Muscle of back (tissue), 11 donors: ENCODE results near the gene CDC6. TPM values are rescaled to one million over a fixed set of nuclear protein-coding genes. Genes with fewer than 3 reads are reported as not detected.
A peak's percentile ranks its signal among the peaks of the same experiment; 100 is the strongest.

Experiments
- DNase-seq, 3 donors: peaks; one replicate each; pipeline versions ENCODE4 v3.0.0 to v3.0.0-alpha.2; 2013
- polyA plus RNA-seq, 10 donors: library from polyadenylated mRNA; unstranded; fragments of 120-200 nt; gene quantifications; one replicate each; pipeline ENCODE4 v1.2.1, GENCODE V29; 2013; ENCODE audit not compliant: insufficient read length in 10 of 10

The CDC6 gene
- polyA plus RNA-seq, 10 donors: 6.9 to 20.2 (median 11.1) TPM

- DNase-seq: peak in 1 of 3 donors; percentile 62
Observed at GRCh38 chr17:40350689-40351358, 63.1 kb downstream of the CDC6 start.

- DNase-seq: peak in 1 of 3 donors; percentile 59
Observed at GRCh38 chr17:40351359-40352236, 63.9 kb downstream of the CDC6 start.

DNA sequence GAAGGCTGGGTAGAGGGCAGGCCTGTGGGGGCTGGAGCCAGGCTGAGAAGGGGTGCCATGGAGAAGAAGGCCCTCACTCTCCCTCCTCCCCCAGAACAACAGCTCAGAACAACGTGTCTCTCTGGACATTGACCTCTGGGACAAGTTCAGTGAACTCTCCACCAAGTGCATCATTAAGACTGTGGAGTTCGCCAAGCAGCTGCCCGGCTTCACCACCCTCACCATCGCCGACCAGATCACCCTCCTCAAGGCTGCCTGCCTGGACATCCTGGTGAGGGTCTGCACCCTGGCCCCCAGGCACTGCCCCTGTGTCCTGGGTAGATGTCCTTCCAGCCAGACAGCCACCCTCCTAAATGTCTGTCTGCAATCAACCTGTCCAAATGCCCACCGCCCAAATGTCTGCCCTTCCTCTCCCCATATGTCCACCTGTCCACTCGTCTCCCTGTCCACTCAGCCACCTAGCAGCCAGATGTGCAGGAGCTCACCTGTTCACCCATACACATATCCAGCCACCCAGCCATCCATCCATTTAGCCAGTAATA lies 64.6 kb downstream of the CDC6 start:
- peak in 1 of 3 donors; percentile 16 for DNase-seq

- DNase-seq: peak in 1 of 3 donors; percentile 24
Observed at GRCh38 chr17:40352779-40353394, 65.2 kb downstream of the CDC6 start.

Other genes starting within 250 kb of the CDC6 start
- gene MED24, start 233.5 kb upstream of the CDC6 start, polyA plus RNA-seq: 10 to 100 TPM; 50.2 to 97.2 (median 66.1) TPM
- gene THRA, start 224.9 kb upstream of the CDC6 start, polyA plus RNA-seq: 10 to 100 TPM; 53.4 to 69.2 (median 63.8) TPM
- 1 to 10 TPM; 2.0 to 7.7 (median 4.6) TPM for gene NR1D1, start 187.3 kb upstream of the CDC6 start, polyA plus RNA-seq
- gene MSL1, start 165.9 kb upstream of the CDC6 start, polyA plus RNA-seq: 100 to 1,000 TPM in 8 of 10 donors, 10 to 100 TPM in 2; 90.6 to 144 (median 118) TPM
- gene CASC3, start 147.3 kb upstream of the CDC6 start, polyA plus RNA-seq: 10 to 100 TPM; 47.9 to 73.4 (median 68.9) TPM
- 10 to 100 TPM in 2 of 10 donors, 1 to 10 TPM in 8; 4.3 to 13.0 (median 6.4) TPM for gene RAPGEFL1, start 110.4 kb upstream of the CDC6 start, polyA plus RNA-seq
- 10 to 100 TPM; 13.5 to 19.0 (median 15.6) TPM for gene WIPF2, start 68.6 kb upstream of the CDC6 start, polyA plus RNA-seq
- 10 to 100 TPM; 46.0 to 64.5 (median 54.1) TPM for gene RARA, start 21.3 kb downstream of the CDC6 start, polyA plus RNA-seq
- under 1 TPM in 3 of 10 donors, not detected in 7; 0.27 to 0.56 (median 0.33) TPM for gene GJD3, start 76.9 kb downstream of the CDC6 start, polyA plus RNA-seq
- 100 to 1,000 TPM in 1 of 10 donors, 10 to 100 TPM in 9; 50.2 to 119 (median 78.6) TPM for gene TOP2A, start 130.0 kb downstream of the CDC6 start, polyA plus RNA-seq
- 100 to 1,000 TPM; 191 to 347 (median 255) TPM for gene IGFBP4, start 155.6 kb downstream of the CDC6 start, polyA plus RNA-seq
- gene TNS4, start 213.7 kb downstream of the CDC6 start, polyA plus RNA-seq: 1 to 10 TPM in 2 of 10 donors, under 1 TPM in 2, not detected in 6; 0.05 to 2.5 (median 1.2) TPM